Activated T-cell treated with anti-CD3 and anti-CD28 coated beads, Interleukin-2, amount 50 U/mL, for 1 hour (primary cell): Measurements from ENCODE around the gene CENPO.

Source experiments
- DNase-seq: peaks from one replicate; pipeline ENCODE4 v3.0.0-alpha.2; 2020

CENPO gene

GRCh38 chr2:24792874-24793760 is at the start of gene CENPO, which contains the start of gene PTRHD1:
CENPO (plus strand) TSS chr2:24793425; CDS start chr2:24793920, 495 bp downstream.
PTRHD1 (minus strand) TSS chr2:24793391; CDS start chr2:24793377, 14 bp downstream.
- peak; percentile 97 for DNase-seq

GRCh38 chr2:24743924-24744323 is 49.3 kb upstream of the CENPO start:
- DNase-seq, result no peak

DNA sequence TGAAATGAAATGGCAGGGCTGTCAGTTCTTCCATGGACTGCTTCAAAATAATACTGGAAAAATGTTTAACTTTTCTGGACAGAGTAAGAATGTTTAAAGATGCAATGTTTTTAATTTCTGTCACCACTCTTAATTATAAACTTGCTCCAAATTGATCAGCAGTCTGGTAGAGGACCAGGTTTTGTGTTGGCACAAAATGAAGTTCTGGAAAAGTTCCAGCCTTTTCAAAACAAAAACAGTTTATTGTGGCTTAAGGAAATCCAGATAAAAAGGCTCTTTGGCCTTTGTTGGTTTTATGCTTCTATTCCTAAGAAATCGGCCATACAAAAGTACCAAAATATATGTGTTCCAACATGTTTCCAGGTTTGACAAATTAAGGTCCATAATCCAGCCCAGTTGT is 48.9 kb upstream of the CENPO start:
- no peak for DNase-seq

- no peak for DNase-seq
Measured at GRCh38 chr2:24745825-24746224, 47.4 kb upstream of the CENPO start.

- no peak for DNase-seq
Measured at GRCh38 chr2:24747299-24747698, 45.9 kb upstream of the CENPO start.

DNA sequence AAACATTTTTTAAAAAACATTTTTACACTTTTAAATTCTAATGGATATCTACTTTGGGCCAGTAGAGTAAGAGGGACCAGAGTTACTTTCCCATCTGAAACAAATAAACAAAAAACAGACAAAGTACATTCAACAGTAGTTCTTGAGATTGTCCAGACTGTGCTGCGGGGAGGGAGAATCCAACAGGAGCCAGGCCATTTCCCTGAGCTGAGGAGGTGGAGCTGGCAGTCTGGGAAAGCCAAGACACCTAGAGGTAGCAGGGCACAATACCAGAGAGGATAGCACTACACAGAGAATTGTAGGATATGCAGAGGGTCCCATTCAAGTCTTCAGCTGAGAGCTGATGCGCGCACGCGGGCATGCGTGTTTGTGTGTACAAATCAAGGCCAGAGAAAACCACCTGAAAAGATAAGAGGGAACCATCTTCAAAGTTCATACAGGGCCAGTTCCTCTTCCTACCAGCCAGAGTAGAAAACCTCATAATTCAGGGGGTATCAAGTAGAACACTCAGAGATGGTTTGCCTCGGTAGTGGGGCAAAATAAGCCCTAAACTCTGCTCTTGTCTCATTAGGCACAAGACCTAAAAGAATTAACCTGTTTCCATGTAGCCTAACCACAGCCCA is 44.0 kb upstream of the CENPO start:
- DNase-seq, result no peak

GRCh38 chr2:24754985-24755705 is 38.1 kb upstream of the CENPO start:
- no peak for DNase-seq

- DNase-seq, result no peak
Measured at GRCh38 chr2:24756789-24757188, 36.4 kb upstream of the CENPO start.

- no peak for DNase-seq
Measured at GRCh38 chr2:24761866-24762265, 31.4 kb upstream of the CENPO start.

DNA sequence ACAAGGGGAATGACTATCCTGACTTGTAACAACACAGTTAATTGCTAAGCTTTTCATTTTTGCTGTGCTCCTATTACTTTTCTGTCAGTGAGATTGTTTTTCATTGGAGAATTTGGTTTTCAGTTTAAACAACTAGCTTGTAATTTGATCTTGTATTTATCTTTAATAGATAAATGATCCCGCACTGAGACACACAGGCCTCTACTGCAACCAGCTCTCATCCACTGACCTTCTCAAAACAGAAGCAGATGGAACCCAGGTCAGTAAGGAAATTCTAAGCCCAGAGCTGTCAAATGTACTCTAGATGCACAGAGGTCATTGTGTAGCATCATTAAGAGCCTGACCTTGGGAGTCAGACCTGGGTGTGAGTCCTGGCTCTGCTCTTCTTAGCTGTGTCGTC is 30.7 kb upstream of the CENPO start:
- DNase-seq, result no peak

DNA sequence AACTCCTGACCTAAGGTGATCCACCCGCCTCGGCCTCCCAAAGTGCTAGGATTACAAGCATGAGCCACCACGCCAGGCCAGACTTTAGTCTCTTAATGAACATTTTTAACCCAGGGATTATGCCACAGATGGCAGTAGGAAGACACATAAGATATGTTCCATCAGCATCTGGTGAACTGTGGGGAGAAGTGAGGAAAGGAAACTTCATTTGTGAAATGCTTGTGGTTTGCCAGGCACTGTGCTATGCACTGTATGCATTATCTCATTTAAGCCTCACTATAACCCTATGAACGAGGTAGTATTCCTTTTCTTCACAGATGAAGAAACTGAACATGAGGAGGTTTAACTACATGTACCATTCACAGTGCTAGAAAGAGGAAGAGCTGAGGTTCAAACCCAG is 29.4 kb upstream of the CENPO start:
- no peak for DNase-seq

GRCh38 chr2:24766609-24767008 is 26.6 kb upstream of the CENPO start:
- DNase-seq, result no peak

GRCh38 chr2:24768013-24768412 is 25.2 kb upstream of the CENPO start:
- no peak for DNase-seq

DNA sequence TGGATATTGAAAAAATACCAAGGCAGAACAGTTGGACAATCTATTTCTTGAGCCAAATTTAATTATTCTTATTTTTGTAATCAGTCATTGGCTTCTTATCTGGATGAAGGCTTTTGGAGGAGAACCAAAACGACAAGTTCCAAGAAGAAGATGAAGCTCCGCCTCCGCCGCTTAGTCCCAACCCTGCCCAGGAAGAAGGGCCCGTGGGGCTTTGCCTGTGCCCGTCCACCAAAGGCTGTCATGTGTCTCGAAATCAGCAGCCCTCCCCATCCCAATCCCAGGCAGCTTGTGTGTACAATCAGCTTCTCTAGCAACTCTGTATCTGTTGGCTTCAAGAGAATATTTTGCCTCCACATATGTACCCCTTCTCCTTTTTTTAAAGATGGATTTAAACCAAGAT is 24.6 kb upstream of the CENPO start:
- no peak for DNase-seq

DNA sequence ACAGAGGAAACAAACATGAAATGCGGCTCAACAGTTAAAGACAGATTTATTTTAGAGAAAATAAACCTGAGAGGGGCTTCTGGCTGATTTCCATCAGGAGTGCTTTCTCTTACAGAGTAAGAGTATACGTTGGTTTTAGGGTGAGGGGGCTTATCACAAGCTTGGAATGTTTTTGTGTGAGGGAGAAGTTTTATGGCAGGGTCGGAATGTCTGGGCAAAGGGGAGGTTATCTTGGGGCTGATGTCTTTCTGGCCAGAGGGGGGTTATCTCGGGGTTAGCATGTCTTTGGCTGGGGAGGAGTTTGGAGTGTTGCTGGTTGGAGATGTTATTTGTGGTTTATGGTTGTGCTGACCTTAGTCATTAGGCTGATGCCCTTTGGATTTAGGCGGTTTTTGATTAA is 22.2 kb upstream of the CENPO start:
- DNase-seq, result no peak

GRCh38 chr2:24771764-24772586 is 21.2 kb upstream of the CENPO start:
- DNase-seq, result no peak

GRCh38 chr2:24774373-24774772 is 18.9 kb upstream of the CENPO start:
- no peak for DNase-seq

DNA sequence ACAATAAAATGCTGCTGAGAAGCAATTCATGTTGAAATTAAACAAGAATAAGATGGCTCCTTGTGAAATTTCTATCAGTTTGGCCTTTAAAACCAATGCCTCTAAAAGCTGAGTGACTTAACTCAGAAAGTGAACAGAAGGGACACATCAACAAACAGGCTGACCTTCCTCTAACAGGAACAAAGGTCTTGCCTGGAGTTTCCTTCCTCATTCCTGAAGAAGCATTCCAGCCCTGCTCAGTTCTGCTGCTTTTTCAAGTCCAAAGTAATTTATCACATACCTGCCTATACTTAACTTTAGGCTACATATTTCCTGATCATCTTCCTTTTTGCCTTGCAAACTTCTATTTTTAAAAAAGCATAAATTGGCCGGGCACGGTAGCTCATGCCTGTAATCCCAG is 14.1 kb upstream of the CENPO start:
- no peak for DNase-seq

DNA sequence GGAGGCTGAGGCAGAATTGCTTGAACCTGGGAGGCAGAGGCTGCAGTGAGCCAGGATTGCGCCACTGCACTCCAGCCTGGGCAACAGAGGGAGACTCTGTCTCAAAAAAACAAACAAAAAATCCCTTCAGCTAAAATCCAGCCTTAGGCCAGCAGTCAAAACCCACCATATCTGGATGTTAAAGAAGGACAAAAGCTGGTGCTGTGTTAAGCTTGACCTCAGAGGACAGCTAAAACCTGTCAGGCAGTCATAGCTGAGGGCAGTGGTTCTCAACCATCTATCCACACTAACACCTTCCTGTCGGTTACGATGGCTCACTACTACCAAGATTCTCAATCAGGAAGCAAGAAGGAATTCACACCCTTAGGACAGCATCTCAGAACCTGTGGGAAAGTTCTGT is 9.6 kb upstream of the CENPO start:
- no peak for DNase-seq

DNA sequence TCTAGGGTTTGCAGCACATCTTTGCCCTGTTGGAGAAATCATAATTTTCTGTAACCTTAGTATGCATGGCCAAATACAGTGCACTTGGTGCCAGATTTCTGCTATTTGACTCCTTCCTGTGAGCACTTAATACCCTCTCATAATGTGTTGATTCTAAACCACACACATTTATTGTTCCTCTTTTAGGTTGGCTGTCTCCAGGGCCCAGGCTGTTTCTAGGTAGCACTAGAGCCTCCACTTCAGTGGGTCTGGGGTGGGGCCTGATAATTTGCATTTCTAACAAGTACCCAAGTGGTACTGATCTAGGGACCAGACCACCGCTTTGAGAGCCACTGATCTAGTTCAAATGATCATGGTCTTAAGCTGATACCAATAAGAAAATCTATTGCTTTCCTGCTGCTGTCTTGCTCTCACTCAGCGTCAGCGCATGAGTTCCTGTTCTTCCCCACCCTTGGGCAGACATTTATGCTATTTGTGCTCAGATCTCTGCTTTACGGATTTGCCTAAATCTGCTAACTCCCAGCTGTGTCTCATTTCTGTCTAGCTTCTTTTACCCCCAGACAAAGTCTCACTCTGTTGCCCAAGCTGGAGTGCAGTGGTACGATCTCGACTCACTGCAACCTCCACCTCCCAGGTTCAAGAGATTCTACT is 7.4 kb upstream of the CENPO start:
- DNase-seq, result no peak

- no peak for DNase-seq
Measured at GRCh38 chr2:24787532-24787931, 5.7 kb upstream of the CENPO start.

GRCh38 chr2:24788816-24789215 is 4.4 kb upstream of the CENPO start:
- no peak for DNase-seq
